ENCODE data around the gene POLDIP2.
A peak's percentile ranks its signal among the peaks of the same experiment; 100 is the strongest.

POLDIP2 gene

GRCh38 chr17:28346746-28347246 lies 10.5 kb downstream of the POLDIP2 start:
- H3K27ac ChIP-seq (replicated peaks): no peak overlapping the region
- TF ChIP-seq GABPA (IDR thresholded peaks at IDR 0.05; ENCODE audit: low read depth) (no peak), POLR2AphosphoS5 (IDR thresholded peaks at IDR 0.05; ENCODE audit: low read depth) (no peak), SPI1 (IDR thresholded peaks at IDR 0.05; ENCODE audit: borderline replicate concordance, low read depth) (no peak)
- TF ChIP-seq, protein P1, sequence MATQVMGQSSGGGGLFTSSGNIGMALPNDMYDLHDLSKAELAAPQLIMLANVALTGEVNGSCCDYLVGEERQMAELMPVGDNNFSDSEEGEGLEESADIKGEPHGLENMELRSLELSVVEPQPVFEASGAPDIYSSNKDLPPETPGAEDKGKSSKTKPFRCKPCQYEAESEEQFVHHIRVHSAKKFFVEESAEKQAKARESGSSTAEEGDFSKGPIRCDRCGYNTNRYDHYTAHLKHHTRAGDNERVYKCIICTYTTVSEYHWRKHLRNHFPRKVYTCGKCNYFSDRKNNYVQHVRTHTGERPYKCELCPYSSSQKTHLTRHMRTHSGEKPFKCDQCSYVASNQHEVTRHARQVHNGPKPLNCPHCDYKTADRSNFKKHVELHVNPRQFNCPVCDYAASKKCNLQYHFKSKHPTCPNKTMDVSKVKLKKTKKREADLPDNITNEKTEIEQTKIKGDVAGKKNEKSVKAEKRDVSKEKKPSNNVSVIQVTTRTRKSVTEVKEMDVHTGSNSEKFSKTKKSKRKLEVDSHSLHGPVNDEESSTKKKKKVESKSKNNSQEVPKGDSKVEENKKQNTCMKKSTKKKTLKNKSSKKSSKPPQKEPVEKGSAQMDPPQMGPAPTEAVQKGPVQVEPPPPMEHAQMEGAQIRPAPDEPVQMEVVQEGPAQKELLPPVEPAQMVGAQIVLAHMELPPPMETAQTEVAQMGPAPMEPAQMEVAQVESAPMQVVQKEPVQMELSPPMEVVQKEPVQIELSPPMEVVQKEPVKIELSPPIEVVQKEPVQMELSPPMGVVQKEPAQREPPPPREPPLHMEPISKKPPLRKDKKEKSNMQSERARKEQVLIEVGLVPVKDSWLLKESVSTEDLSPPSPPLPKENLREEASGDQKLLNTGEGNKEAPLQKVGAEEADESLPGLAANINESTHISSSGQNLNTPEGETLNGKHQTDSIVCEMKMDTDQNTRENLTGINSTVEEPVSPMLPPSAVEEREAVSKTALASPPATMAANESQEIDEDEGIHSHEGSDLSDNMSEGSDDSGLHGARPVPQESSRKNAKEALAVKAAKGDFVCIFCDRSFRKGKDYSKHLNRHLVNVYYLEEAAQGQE (IDR thresholded peaks at IDR 0.05; ENCODE audit: insufficient replicate concordance, low read depth): no peak
- TF ChIP-seq, protein P2, sequence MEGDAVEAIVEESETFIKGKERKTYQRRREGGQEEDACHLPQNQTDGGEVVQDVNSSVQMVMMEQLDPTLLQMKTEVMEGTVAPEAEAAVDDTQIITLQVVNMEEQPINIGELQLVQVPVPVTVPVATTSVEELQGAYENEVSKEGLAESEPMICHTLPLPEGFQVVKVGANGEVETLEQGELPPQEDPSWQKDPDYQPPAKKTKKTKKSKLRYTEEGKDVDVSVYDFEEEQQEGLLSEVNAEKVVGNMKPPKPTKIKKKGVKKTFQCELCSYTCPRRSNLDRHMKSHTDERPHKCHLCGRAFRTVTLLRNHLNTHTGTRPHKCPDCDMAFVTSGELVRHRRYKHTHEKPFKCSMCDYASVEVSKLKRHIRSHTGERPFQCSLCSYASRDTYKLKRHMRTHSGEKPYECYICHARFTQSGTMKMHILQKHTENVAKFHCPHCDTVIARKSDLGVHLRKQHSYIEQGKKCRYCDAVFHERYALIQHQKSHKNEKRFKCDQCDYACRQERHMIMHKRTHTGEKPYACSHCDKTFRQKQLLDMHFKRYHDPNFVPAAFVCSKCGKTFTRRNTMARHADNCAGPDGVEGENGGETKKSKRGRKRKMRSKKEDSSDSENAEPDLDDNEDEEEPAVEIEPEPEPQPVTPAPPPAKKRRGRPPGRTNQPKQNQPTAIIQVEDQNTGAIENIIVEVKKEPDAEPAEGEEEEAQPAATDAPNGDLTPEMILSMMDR (IDR thresholded peaks at IDR 0.05; ENCODE audit: insufficient read depth, low read length): no peak
- DNase-seq (ENCODE audit: low read depth in 1 of 2, low spot score in 1 of 2): no peak
- no peaks in the 10 kb centered on the region for H3K27me3 ChIP-seq (ENCODE audit: insufficient read depth, poor library complexity, severe bottlenecking)
- no peak overlapping the region for H3K4me3 ChIP-seq (replicated peaks; ENCODE audit: insufficient read depth, low read length)

DNA sequence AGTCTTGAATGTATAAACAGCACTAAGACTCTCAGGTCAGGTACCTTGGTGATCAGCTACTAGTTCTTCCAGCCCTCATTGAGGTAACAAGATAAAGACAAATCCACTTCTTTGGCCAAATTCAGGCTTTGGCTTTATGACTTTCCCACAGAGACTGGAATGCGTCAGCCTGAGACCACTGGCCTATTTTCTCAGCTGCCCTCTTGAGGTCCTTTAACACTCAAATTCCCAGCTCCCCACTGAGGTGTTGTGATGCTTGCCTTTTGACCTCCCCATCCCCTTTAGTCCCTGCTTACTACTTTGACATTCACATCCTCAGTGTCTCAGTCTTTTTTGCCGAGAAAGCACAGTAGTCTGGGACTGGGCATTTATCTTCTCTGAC lies 11.1 kb downstream of the POLDIP2 start:
- H3K27me3 ChIP-seq (ENCODE audit: insufficient read depth, poor library complexity, severe bottlenecking): no peaks in the 10 kb centered on the region
- TF ChIP-seq SPI1 (IDR thresholded peaks at IDR 0.05; ENCODE audit: borderline replicate concordance, low read depth) (no peak), GABPA (IDR thresholded peaks at IDR 0.05; ENCODE audit: low read depth) (no peak), POLR2AphosphoS5 (IDR thresholded peaks at IDR 0.05; ENCODE audit: low read depth) (no peak)
- TF ChIP-seq, protein P1 (IDR thresholded peaks at IDR 0.05; ENCODE audit: insufficient replicate concordance, low read depth): no peak
- TF ChIP-seq, protein P2 (IDR thresholded peaks at IDR 0.05; ENCODE audit: insufficient read depth, low read length): no peak
- H3K4me3 ChIP-seq (replicated peaks; ENCODE audit: insufficient read depth, low read length): no peak overlapping the region
- no peak overlapping the region for H3K27ac ChIP-seq (replicated peaks)
- DNase-seq (ENCODE audit: low read depth in 1 of 2, low spot score in 1 of 2): no peak

- TF ChIP-seq SPI1 (IDR thresholded peaks at IDR 0.05; ENCODE audit: borderline replicate concordance, low read depth): peak; percentile 13; the same call in 1 of the 2 replicates
- TF ChIP-seq, protein P2 (IDR thresholded peaks at IDR 0.05; ENCODE audit: insufficient read depth, low read length): no peak
- Histone ChIP-seq H3K27ac (replicated peaks) (no peak overlapping the region), H3K27me3 (ENCODE audit: insufficient read depth, poor library complexity, severe bottlenecking) (no peaks in the 10 kb centered on the region), H3K4me3 (replicated peaks; ENCODE audit: insufficient read depth, low read length) (no peak overlapping the region)
- no peak for DNase-seq (ENCODE audit: low read depth in 1 of 2, low spot score in 1 of 2)
Observed at GRCh38 chr17:28345419-28346198, 11.7 kb downstream of the POLDIP2 start.
